HCT116 (cell line): ENCODE measurements around the gene OVOL1. TPM values are rescaled to one million over a fixed set of nuclear protein-coding genes. Genes with fewer than 3 reads are reported as not detected.

ENCODE experiments used
- ATAC-seq: fragments of 200-7000 bp; cut with Tn5 transposase; 2 replicates; pipeline ENCODE4 v1.9.1; 2020; ENCODE audit warnings: mild to moderate bottlenecking, moderate library complexity
- BruUV-seq: library from RNA; stranded (reverse); fragments of 400-500 nt; replicated peaks from 2 replicates; lab custom pipeline; 2021; lab: Mats Ljungman, UMichigan
- CTCF ChIA-PET: fragments of 300-600 bp; sonication (Branson Sonifier 250); formaldehyde crosslinking; loops from one replicate; lab custom pipeline; 2021; ENCODE audit warnings: antibody characterized with exemption; lab: Charles Lee
- POLR2A ChIA-PET: fragments of 300-600, 350-600 bp; sonication (Branson Sonifier 250); formaldehyde crosslinking; loops from one replicate; lab custom pipeline; 2021; ENCODE audit warnings: antibody characterized with exemption; lab: Charles Lee
- RAD21 ChIA-PET, 2 experiments: fragments of 300-600 bp; sonication (Branson Sonifier 250); formaldehyde crosslinking; loops; one replicate each; lab custom pipeline; 2023; ENCODE audit warnings: low total read pairs in 2 of 2; ENCODE audit not compliant: uncharacterized antibody in 2 of 2, unreplicated experiment in 2 of 2, low non-redundant PET in 1 of 2; lab: Charles Lee
- DNase-seq: peaks from one replicate; pipeline ENCODE4 v3.0.0-alpha.2; 2010; ENCODE audit warnings: low read depth, low spot score
- H2AFZ ChIP-seq: fragments of 200-600 bp; shearing (Covaris generic), sonication (generic); 2 replicates; pipeline ENCODE4 v1.6.1; 2017; ENCODE audit warnings: low read depth, mixed run types, mixed read lengths, antibody characterized with exemption, low read length; ENCODE audit not compliant: poor library complexity, severe bottlenecking
- H3K27ac ChIP-seq: 2 replicates; pipeline ENCODE4 v1.5.1; 2012; ENCODE audit warnings: low read depth, low read length
- H3K27me3 ChIP-seq: fragments of 200-600 bp; sonication (generic); 2 replicates; pipeline ENCODE4 v1.6.1; 2016; ENCODE audit warnings: mixed run types, low read length, mixed read lengths; ENCODE audit not compliant: insufficient read depth
- H3K36me3 ChIP-seq, 2 experiments: fragments of 200-500 bp in 1 of 2; fragments of 200-600 bp in 1 of 2; sonication (Bioruptor generic) in 1 of 2; sonication (generic) in 1 of 2; 2 replicates each; pipeline versions ENCODE4 v1.5.1 to v1.6.1; 2014 to 2016; ENCODE audit warnings: low read length in 2 of 2, inconsistent platforms in 1 of 2, mixed read lengths in 1 of 2, mixed run types in 1 of 2; ENCODE audit not compliant: insufficient read depth in 2 of 2, control insufficient read depth in 1 of 2
- H3K4me1 ChIP-seq, 2 experiments: fragments of 200-600 bp in 1 of 2; sonication (generic) in 1 of 2; 2 replicates each; pipeline versions ENCODE4 v1.5.1 to v1.6.1; 2012 to 2017; ENCODE audit warnings: low read length in 2 of 2, inconsistent platforms in 1 of 2, mild to moderate bottlenecking in 1 of 2, mixed read lengths in 1 of 2, mixed run types in 1 of 2, moderate library complexity in 1 of 2; ENCODE audit not compliant: insufficient read depth in 2 of 2, control insufficient read depth in 1 of 2
- H3K4me2 ChIP-seq: fragments of 200-600 bp; sonication (generic); 2 replicates; pipeline ENCODE4 v1.6.1; 2017; ENCODE audit warnings: mixed run types, low read length, mixed read lengths
- H3K4me3 ChIP-seq, 2 experiments: fragments of 200-600 bp in 1 of 2; sonication (generic) in 1 of 2; replicated peaks in 1 of 2; 2 replicates each; pipeline ENCODE4 v1.5.1; 2011 to 2016; ENCODE audit warnings: low read length in 2 of 2, control low read depth in 1 of 2, low read depth in 1 of 2, mild to moderate bottlenecking in 1 of 2, mixed read lengths in 1 of 2, mixed run types in 1 of 2
- H3K79me2 ChIP-seq: fragments of 200-600 bp; sonication (generic); 2 replicates; pipeline ENCODE4 v1.6.1; 2017; ENCODE audit warnings: mild to moderate bottlenecking, mixed run types, low read length, moderate library complexity, mixed read lengths; ENCODE audit not compliant: insufficient read depth
- H3K9ac ChIP-seq: fragments of 200-600 bp; sonication (generic); 2 replicates; pipeline ENCODE4 v1.6.1; 2016; ENCODE audit warnings: low read length, mixed read lengths
- H3K9me2 ChIP-seq: fragments of 200-600 bp; sonication (generic), shearing (Covaris generic); 2 replicates; pipeline ENCODE4 v1.6.1; 2017; ENCODE audit warnings: mixed run types, mild to moderate bottlenecking, moderate library complexity; ENCODE audit not compliant: insufficient read depth
- H3K9me3 ChIP-seq, 2 experiments: fragments of 200-500 bp in 1 of 2; fragments of 200-600 bp in 1 of 2; sonication (Bioruptor generic) in 1 of 2; sonication (generic) in 1 of 2; 2 replicates each; pipeline ENCODE4 v1.6.1; 2014 to 2017; ENCODE audit warnings: low read length in 2 of 2, mixed read lengths in 2 of 2, inconsistent platforms in 1 of 2, low read depth in 1 of 2, mild to moderate bottlenecking in 1 of 2, mixed run types in 1 of 2, moderate library complexity in 1 of 2; ENCODE audit not compliant: control insufficient read depth in 1 of 2, insufficient read depth in 1 of 2
- H4K20me1 ChIP-seq: fragments of 200-600 bp; sonication (generic), shearing (Covaris generic); 2 replicates; pipeline ENCODE4 v1.6.1; 2017; ENCODE audit warnings: mixed run types, mild to moderate bottlenecking, moderate library complexity; ENCODE audit not compliant: insufficient read depth
- CBX3 ChIP-seq: IDR thresholded peaks from 2 replicates; pipeline ENCODE4 v1.6.1; 2012; ENCODE audit warnings: low read depth
- CEBPB ChIP-seq: IDR thresholded peaks from 2 replicates; pipeline ENCODE4 v1.6.1; 2012; ENCODE audit warnings: low read depth
- CTCF ChIP-seq, 3 experiments: fragments of 200-600 bp in 1 of 3; sonication (generic) in 1 of 3; IDR thresholded peaks in 2 of 3; conservative IDR thresholded peaks in 1 of 3; 2 replicates each; pipeline ENCODE4 v1.5.1; 2012 to 2017; ENCODE audit warnings: low read depth in 2 of 3, low read length in 2 of 3, antibody characterized with exemption in 1 of 3, borderline replicate concordance in 1 of 3, control low read depth in 1 of 3, mild to moderate bottlenecking in 1 of 3, mixed read lengths in 1 of 3, mixed run types in 1 of 3, moderate library complexity in 1 of 3; ENCODE audit not compliant: insufficient read depth in 1 of 3
- EGR1 ChIP-seq: IDR thresholded peaks from 2 replicates; pipeline ENCODE4 v1.6.1; 2012; ENCODE audit warnings: low read depth
- ELF1 ChIP-seq: IDR thresholded peaks from 2 replicates; pipeline ENCODE4 v1.6.1; 2012; ENCODE audit warnings: low read depth, borderline replicate concordance
- EZH2 ChIP-seq: fragments of 200-600 bp; sonication (generic); IDR thresholded peaks from 2 replicates; pipeline ENCODE4 v1.6.1; 2017; ENCODE audit warnings: antibody characterized with exemption, mixed run types
- FOSL1 ChIP-seq: IDR thresholded peaks from 2 replicates; pipeline ENCODE4 v1.6.1; 2012; ENCODE audit warnings: low read depth
- JUND ChIP-seq: IDR thresholded peaks from 2 replicates; pipeline ENCODE4 v1.6.1; 2012
- MAX ChIP-seq: IDR thresholded peaks from 2 replicates; pipeline ENCODE4 v1.6.1; 2012
- POLR2A ChIP-seq: IDR thresholded peaks from 2 replicates; pipeline ENCODE4 v1.7.0; 2011; ENCODE audit warnings: borderline replicate concordance; ENCODE audit not compliant: insufficient read depth, insufficient read length; ENCODE audit errors: extremely low read depth
- RAD21 ChIP-seq: IDR thresholded peaks from 2 replicates; pipeline ENCODE4 v1.6.1; 2012; ENCODE audit warnings: low read depth, mild to moderate bottlenecking
- REST ChIP-seq: IDR thresholded peaks from 2 replicates; pipeline ENCODE4 v1.6.1; 2012; ENCODE audit warnings: low read depth
- SIN3A ChIP-seq: IDR thresholded peaks from 2 replicates; pipeline ENCODE4 v1.6.1; 2012; ENCODE audit warnings: low read depth
- SP1 ChIP-seq: IDR thresholded peaks from 2 replicates; pipeline ENCODE4 v1.6.1; 2012; ENCODE audit warnings: low read depth
- SRF ChIP-seq: IDR thresholded peaks from 2 replicates; pipeline ENCODE4 v1.6.1; 2012; ENCODE audit warnings: low read depth
- TCF7L2 ChIP-seq: IDR thresholded peaks from 2 replicates; pipeline ENCODE4 v1.7.0; 2011; ENCODE audit warnings: borderline replicate concordance, inconsistent platforms; ENCODE audit not compliant: insufficient read depth, insufficient read length; ENCODE audit errors: extremely low read depth
- YY1 ChIP-seq: IDR thresholded peaks from 2 replicates; pipeline ENCODE4 v1.6.1; 2011; ENCODE audit warnings: low read length, low read depth, moderate library complexity, mild to moderate bottlenecking; ENCODE audit not compliant: insufficient replicate concordance; ENCODE audit errors: extremely low read depth
- ZBTB33 ChIP-seq: IDR thresholded peaks from 2 replicates; pipeline ENCODE4 v1.6.1; 2011; ENCODE audit warnings: mild to moderate bottlenecking, low read length, moderate library complexity; ENCODE audit not compliant: insufficient replicate concordance; ENCODE audit errors: extremely low read depth
- ZFX ChIP-seq: fragments of 450-650 bp; IDR thresholded peaks from 2 replicates; pipeline ENCODE4 v1.6.1; 2017
- intact Hi-C: fragments of 100-400 bp; cut with micrococcal nuclease; formaldehyde crosslinking; loops from 2 replicates; pipeline ENCODE4 v1.10.0; 2022
- total RNA-seq: library from RNA; stranded (reverse); gene quantifications from one replicate; pipeline ENCODE4 v1.2.1, GENCODE V29; 2021; ENCODE audit not compliant: unreplicated experiment

Gene OVOL1
- total RNA-seq, 1 experiment from 2014 or later, result 14.7 TPM

GRCh38 chr11:65764434-65764833 lies 22.4 kb upstream of the OVOL1 start:
- Histone ChIP-seq H3K79me2 (no peaks in the 10 kb centered on the region), H3K9me3 (no peaks in the 10 kb centered on the region; a peak in 1 of 4 replicates), H3K27me3 (no peaks in the 10 kb centered on the region), H3K27ac (no peak overlapping the region), H3K9ac (no peak overlapping the region), H3K9me2 (no peaks in the 10 kb centered on the region), H3K36me3 (no peaks in the 10 kb centered on the region), H4K20me1 (no peaks in the 10 kb centered on the region), H3K4me3 (no peak overlapping the region), H3K4me2 (no peak overlapping the region), H2AFZ (no peak overlapping the region), H3K4me1 (peaks cover 2 to 14% of the 10 kb centered on the region in 2 experiments; a peak in 2 of 4 replicates)
- POLR2A ChIA-PET, result no interaction called here
- TF ChIP-seq CTCF (IDR thresholded peaks at IDR 0.05 in 2 of 3, conservative IDR thresholded peaks at IDR 0.05 in 1 of 3; ENCODE audit: borderline replicate concordance in 1 of 3, insufficient read depth in 1 of 3, low read depth in 2 of 3, low read length in 2 of 3) (no peak), MAX (no peak), YY1 (no peak), ELF1 (no peak), ZBTB33 (no peak), CEBPB (no peak), EZH2 (no peak), EGR1 (no peak), POLR2A (no peak), RAD21 (no peak), JUND (no peak), SIN3A (no peak), FOSL1 (no peak), SP1 (no peak), ZFX (no peak), TCF7L2 (no peak), CBX3 (no peak), REST (no peak), SRF (no peak)
- DNase-seq (no peak), ATAC-seq (no peak)
- BruUV-seq, result no TSS peak
- intact Hi-C loops, result no loop called here
- CTCF ChIA-PET, result interaction anchor here (0.7 kb wide), 1 partner anchor 15 kb away, joined by 3 read pairs; no protein-coding TSS in a partner anchor
- RAD21 ChIA-PET, result no interaction called here
